ENCODE measurements around the gene C14orf132.

Gene C14orf132

GRCh38 chr14:96082420-96083300 lies 43.5 kb downstream of the C14orf132 start:
- DNase-seq (ENCODE audit: low read depth) = no peak

GRCh38 chr14:96083667-96084320 lies 44.6 kb downstream of the C14orf132 start:
- no peak for DNase-seq (ENCODE audit: low read depth)

- no peak for DNase-seq (ENCODE audit: low read depth)
These were observed 45.6 kb downstream of the C14orf132 start for GRCh38 chr14:96084796-96085195.

- DNase-seq (ENCODE audit: low read depth) = no peak
These were observed 46.2 kb downstream of the C14orf132 start for GRCh38 chr14:96085369-96085768.

GRCh38 chr14:96086032-96086431 lies 46.9 kb downstream of the C14orf132 start:
- no peak for DNase-seq (ENCODE audit: low read depth)

- no peak for DNase-seq (ENCODE audit: low read depth)
These were observed 47.5 kb downstream of the C14orf132 start for GRCh38 chr14:96086574-96087077.

GRCh38 chr14:96088074-96088473 lies 48.9 kb downstream of the C14orf132 start:
- DNase-seq (ENCODE audit: low read depth) = no peak

- DNase-seq (ENCODE audit: low read depth) = no peak
These were observed 49.3 kb downstream of the C14orf132 start for GRCh38 chr14:96088481-96088880.

GRCh38 chr14:96088911-96089310 lies 49.7 kb downstream of the C14orf132 start:
- DNase-seq (ENCODE audit: low read depth) = no peak

- no peak for DNase-seq (ENCODE audit: low read depth)
These were observed 50.2 kb downstream of the C14orf132 start for GRCh38 chr14:96089401-96089800.

GRCh38 chr14:96090441-96091148 lies 51.4 kb downstream of the C14orf132 start:
- no peak for DNase-seq (ENCODE audit: low read depth)

GRCh38 chr14:96091149-96091693 lies 52.1 kb downstream of the C14orf132 start:
- DNase-seq (ENCODE audit: low read depth) = no peak

- no peak for DNase-seq (ENCODE audit: low read depth)
These were observed 52.8 kb downstream of the C14orf132 start for GRCh38 chr14:96091941-96092411.

- DNase-seq (ENCODE audit: low read depth) = no peak
These were observed 53.8 kb downstream of the C14orf132 start for GRCh38 chr14:96092936-96093335.

GRCh38 chr14:96094211-96094610 lies 55.0 kb downstream of the C14orf132 start:
- DNase-seq (ENCODE audit: low read depth) = no peak

GRCh38 chr14:96094656-96095055 lies 55.5 kb downstream of the C14orf132 start:
- no peak for DNase-seq (ENCODE audit: low read depth)

GRCh38 chr14:96095058-96095457 lies 55.9 kb downstream of the C14orf132 start:
- DNase-seq (ENCODE audit: low read depth) = no peak

GRCh38 chr14:96095581-96096476 lies 56.7 kb downstream of the C14orf132 start:
- no peak for DNase-seq (ENCODE audit: low read depth)

GRCh38 chr14:96096639-96097610 lies 57.8 kb downstream of the C14orf132 start:
- DNase-seq (ENCODE audit: low read depth) = no peak

GRCh38 chr14:96097752-96098151 lies 58.6 kb downstream of the C14orf132 start:
- no peak for DNase-seq (ENCODE audit: low read depth)

Data from GM04503 (cell line).